Right forelimb (tissue), 1 donor: ENCODE results near the gene C19orf25.

Experiments used
- DNase-seq: peaks from one replicate; pipeline ENCODE4 v3.0.0-alpha.2; 2018

Gene C19orf25

GRCh38 chr19:1474765-1475351 is 4.2 kb downstream of the C19orf25 start:
- no peak for DNase-seq

DNA sequence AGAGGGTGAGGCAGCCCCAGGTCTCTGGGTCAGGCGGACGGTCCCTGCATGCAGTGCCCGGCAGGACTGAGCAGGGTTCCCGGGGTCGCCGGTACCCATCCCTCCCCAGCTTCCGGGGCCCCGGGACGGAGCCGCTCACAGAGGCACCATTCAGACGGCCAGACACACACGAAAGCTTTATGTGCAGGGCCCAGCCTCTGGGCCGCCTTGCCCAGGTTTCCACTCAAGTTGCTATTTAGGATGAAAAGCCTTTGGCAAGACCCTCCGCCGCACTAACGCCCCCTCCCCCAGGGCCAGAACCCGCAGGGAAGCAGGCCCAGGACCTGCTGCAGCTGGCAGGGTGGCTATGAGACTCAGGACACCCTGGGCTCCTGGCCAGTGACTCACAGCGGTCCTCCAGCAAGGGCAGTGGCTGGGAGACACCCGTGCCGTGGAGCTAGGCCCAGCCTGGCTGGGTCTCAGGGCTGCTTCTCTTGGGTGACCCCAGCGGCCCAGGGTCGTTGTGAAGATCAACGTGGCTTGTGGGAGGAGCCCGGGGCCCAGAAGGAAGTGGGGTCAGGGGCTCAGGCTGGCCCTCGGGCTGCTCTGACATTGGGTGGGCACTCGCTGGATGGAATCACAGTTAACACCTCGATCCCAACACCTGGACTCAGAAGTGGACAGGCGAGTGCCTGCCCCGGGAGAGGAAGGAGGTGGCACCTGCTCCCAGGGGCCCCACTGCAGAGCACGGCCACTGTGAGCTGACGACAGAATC is 4.8 kb downstream of the C19orf25 start:
- no peak for DNase-seq

DNA sequence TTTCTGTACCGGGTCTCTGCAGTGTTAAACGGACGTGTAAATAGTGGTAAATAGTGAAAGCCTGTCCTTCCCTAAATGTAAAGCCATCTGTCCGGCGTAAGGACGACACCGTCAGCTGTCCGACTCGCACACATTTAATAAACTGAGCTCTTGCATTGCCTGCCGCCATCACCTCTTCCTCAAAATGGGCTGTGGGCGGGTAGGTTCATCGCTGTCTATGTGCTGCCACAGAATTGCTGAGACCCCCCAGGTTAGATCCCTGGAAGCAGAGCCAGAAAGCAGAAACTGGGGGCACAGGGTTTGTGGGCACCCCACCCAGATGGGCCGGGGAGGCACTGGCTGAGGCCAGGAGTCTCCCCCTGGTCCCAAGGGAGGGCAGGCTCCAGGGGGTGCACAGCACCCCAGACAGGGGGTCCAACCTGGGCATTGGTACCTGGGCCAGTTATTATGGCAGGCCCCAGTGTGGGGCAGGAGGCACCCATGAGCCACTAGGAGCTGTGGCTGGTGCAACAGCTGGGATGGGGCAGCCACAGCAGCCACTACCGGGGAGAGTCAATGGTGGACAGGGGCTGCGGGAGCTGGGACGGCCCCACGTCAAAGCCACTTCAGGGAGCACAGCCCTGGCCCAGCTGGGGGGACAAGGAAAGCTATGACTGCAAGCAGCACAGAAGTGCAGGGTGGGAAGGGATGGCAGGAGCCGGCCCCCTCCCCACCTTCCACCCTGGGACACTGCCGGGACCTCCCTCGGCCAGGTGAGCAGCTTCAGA is 5.7 kb downstream of the C19orf25 start:
- no peak for DNase-seq

- DNase-seq: no peak
These were observed 6.6 kb downstream of the C19orf25 start for GRCh38 chr19:1472231-1473084.

DNA sequence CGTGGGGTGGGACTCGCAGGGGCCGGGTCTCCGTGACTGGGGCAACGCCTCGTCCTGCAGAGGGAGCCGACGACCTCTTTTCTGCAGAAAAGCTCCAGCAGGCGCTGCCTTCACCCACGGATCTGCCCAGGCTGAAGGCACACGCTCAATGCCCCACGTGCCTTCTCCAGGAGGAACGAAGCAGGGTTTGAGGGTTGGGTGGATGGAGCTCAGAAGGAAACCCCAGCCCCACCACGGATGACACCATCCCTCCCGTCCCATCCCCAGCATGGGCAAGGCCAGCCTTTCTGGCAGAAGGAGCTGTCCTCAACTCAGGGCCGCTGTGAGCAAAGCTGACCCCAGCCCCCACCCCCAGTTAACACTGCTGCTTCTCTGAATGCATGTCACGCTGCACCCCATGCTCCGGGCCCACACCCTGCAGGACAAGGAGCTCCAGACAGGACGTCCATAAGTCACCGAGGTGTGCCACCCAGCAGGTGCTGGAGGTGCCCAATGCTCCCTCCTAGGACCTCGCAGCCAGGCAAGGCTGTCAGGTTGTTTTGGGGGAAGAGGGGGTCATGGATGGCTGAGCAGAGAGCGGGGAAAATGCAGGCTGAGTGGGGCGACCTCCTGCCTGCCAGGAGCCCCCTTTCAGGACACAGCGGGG is 7.4 kb downstream of the C19orf25 start:
- DNase-seq: no peak

DNA sequence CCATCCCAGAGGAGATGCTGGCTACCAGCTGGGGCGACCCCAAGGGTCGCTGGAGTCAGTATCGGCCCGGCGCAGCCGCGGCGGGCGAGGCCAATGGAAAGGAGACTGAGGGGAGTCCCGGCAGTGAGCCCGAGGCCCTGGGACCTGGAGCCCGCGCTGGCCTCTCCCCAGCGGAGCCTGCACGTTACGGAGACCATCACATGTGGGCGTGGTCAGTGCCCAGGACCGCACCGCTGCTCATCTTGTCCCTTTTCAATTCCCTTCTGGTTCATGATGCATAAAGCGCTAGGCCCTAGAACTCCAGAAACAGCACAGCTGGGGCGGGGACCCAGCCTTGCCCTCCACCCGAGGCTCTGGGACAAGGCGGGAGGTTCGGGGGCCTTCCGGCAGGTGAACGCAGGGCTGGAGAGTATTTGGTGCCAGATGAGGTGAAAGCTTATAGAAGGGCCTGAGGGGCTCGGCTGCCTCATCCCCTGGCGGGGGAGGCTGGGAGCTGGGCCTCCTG is 8.0 kb downstream of the C19orf25 start:
- no peak for DNase-seq

GRCh38 chr19:1470305-1471009 is 8.6 kb downstream of the C19orf25 start:
- DNase-seq: no peak

GRCh38 chr19:1470055-1470304 is 9.0 kb downstream of the C19orf25 start:
- no peak for DNase-seq

DNA sequence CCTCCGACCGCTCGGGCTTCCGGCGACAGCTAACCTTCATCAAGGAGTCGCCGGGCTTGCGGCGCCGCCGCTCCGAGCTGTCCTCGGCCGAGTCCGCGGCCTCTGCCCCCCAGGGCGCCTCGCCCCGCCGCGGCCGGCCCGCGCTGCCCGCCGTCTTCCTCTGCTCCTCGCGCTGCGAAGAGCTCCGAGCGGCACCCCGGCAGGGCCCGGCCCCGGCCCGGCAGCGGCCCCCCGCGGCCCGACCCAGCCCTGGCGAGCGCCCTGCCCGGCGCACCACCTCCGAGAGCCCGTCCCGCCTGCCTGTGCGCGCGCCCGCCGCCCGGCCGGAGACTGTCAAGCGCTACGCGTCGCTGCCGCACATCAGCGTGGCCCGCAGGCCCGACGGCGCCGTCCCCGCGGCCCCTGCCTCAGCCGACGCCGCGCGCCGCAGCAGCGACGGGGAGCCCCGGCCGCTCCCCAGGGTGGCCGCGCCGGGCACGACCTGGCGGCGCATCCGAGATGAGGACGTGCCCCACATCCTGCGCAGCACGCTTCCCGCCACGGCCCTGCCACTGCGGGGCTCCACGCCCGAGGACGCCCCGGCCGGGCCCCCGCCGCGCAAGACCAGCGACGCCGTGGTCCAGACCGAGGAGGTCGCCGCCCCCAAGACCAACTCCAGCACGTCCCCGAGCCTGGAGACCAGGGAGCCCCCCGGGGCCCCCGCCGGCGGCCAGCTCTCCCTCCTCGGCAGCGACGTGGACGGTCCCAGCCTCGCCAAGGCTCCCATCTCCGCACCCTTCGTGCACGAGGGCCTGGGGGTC is 9.6 kb downstream of the C19orf25 start:
- DNase-seq: no peak

DNA sequence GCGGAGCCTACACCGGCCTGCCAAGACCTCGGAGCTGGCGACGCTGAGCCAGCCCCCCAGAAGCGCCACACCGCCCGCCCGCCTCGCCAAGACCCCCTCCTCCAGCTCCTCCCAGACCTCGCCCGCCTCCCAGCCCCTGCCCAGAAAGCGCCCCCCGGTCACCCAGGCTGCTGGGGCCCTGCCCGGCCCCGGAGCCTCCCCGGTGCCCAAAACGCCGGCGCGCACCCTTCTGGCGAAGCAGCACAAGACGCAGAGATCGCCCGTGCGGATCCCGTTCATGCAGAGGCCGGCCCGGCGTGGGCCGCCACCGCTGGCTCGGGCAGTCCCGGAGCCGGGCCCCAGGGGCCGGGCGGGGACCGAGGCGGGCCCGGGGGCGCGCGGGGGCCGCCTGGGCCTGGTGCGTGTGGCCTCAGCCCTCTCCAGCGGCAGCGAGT is 10.2 kb downstream of the C19orf25 start:
- no peak for DNase-seq

DNA sequence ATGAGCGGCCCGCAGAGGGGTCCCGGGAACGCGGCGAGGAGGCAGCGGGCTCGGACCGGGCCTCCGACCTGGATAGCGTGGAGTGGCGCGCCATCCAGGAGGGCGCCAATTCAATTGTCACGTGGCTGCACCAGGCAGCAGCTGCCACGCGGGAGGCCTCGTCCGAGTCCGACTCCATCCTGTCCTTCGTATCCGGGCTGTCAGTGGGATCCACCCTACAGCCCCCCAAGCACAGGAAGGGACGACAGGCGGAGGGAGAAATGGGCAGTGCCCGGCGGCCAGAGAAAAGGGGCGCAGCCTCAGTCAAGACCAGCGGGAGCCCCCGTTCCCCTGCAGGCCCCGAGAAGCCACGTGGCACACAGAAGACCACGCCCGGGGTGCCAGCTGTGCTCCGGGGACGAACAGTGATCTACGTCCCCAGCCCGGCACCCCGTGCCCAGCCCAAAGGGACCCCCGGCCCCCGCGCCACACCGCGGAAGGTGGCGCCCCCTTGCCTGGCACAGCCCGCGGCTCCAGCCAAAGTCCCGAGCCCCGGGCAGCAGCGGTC is 10.7 kb downstream of the C19orf25 start:
- no peak for DNase-seq

DNA sequence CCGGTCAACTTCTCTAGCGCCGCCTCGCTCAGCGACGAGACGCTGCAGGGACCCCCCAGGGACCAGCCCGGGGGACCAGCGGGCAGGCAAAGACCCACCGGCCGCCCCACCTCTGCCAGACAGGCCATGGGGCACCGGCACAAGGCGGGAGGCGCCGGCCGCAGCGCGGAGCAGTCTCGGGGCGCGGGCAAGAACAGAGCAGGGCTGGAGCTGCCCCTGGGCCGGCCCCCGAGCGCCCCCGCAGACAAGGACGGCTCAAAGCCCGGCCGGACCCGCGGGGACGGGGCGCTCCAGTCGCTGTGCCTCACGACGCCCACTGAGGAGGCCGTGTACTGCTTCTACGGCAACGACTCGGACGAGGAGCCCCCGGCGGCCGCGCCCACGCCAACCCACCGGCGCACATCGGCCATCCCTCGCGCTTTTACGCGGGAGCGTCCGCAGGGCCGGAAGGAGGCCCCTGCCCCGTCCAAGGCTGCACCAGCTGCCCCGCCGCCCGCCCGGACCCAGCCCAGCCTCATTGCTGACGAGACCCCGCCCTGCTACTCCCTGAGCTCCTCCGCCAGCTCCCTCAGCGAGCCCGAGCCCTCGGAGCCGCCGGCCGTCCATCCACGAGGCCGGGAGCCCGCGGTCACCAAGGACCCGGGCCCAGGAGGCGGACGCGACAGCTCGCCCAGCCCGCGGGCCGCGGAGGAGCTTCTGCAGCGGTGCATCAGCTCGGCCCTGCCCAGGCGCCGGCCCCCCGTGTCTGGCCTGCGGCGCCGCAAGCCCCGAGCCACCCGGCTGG is 11.3 kb downstream of the C19orf25 start:
- peak; percentile 54 for DNase-seq

DNA sequence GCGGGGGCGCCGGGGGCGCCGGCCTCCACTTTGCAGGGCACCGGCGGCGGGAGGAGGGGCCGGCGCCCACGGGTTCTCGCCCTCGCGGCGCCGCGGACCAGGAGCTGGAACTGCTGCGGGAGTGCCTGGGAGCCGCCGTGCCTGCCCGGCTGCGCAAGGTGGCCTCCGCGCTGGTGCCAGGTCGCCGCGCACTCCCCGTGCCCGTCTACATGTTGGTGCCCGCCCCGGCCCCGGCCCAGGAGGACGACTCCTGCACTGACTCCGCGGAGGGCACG is 11.9 kb downstream of the C19orf25 start:
- DNase-seq: no peak

- DNase-seq: peak; percentile 44
These were observed 12.4 kb downstream of the C19orf25 start for GRCh38 chr19:1466461-1467214.

DNA sequence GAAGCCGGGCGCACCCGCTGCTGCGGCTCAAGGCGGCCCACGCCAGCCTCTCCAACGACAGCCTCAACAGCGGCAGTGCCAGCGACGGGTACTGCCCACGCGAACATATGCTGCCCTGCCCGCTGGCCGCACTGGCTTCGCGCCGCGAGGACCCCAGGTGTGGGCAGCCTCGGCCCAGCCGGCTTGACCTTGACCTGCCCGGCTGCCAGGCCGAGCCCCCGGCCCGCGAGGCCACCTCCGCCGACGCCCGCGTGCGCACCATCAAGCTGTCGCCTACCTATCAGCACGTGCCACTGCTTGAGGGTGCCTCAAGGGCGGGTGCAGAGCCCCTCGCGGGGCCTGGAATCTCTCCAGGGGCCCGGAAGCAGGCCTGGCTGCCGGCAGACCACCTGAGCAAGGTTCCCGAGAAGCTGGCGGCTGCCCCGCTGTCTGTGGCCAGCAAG is 13.0 kb downstream of the C19orf25 start:
- no peak for DNase-seq

DNA sequence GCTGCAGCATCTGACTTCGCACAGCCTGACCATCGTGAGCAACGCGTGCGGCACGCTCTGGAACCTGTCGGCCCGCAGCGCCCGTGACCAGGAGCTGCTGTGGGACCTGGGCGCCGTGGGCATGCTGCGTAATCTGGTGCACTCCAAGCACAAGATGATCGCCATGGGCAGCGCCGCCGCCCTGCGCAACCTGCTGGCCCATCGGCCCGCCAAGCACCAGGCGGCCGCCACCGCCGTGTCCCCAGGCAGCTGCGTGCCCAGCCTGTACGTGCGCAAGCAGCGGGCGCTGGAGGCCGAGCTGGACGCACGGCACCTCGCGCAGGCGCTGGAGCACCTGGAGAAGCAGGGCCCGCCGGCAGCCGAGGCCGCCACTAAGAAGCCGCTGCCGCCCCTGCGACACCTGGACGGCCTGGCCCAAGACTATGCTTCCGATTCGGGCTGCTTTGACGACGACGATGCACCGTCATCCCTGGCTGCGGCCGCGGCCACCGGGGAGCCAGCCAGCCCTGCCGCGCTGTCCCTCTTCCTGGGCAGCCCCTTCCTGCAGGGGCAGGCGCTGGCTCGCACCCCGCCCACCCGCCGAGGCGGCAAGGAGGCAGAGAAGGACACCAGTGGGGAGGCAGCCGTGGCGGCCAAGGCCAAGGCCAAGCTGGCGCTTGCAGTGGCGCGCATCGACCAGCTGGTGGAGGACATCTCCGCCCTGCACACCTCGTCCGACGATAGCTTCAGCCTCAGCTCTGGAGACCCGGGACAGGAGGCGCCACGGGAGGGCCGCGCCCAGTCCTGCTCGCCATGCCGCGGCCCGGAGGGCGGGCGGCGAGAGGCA is 13.6 kb downstream of the C19orf25 start:
- DNase-seq: peak; percentile 58

DNA sequence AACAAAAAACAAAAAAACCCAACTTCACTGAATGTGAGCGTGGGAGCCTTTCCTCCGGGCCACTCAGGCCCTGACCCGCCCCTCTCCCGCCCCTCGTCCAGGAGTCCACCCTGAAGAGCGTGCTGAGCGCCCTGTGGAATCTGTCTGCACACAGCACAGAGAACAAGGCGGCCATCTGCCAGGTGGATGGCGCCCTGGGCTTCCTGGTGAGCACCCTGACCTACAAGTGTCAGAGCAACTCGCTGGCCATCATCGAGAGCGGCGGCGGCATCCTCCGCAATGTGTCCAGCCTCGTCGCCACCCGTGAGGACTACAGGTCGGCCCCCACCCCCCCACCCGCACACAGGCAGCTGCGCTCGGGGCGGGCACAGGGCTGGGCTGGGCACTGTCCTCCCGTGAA is 17.2 kb downstream of the C19orf25 start:
- DNase-seq: no peak
